GM23338 (cell line): Measurements from ENCODE around the gene TMUB1. TPM values are rescaled to one million over a fixed set of nuclear protein-coding genes. Genes with fewer than 3 reads are reported as not detected.

Source experiments
- ATAC-seq: fragments of 200-7000 bp; cut with Tn5 transposase; 3 replicates; pipeline ENCODE4 v1.9.1; 2020
- DNase-seq: peaks from one replicate; pipeline ENCODE4 v3.0.0-alpha.2; 2015; ENCODE audit warnings: low spot score
- H2AFZ ChIP-seq: fragments of 200-600 bp; sonication (generic); 2 replicates; pipeline ENCODE4 v1.8.0; 2016; ENCODE audit warnings: antibody characterized with exemption, mild to moderate bottlenecking, moderate library complexity
- H3F3A ChIP-seq: fragments of 200-600 bp; sonication (generic); replicated peaks from 2 replicates; pipeline ENCODE4 v1.8.0; 2017; ENCODE audit warnings: antibody characterized with exemption, mixed run types, low read depth
- H3K27ac ChIP-seq: fragments of 200-600 bp; sonication (generic); 2 replicates; pipeline ENCODE4 v1.6.1; 2016; ENCODE audit warnings: low read depth
- H3K27me3 ChIP-seq: fragments of 200-600 bp; sonication (generic); 2 replicates; pipeline ENCODE4 v1.8.0; 2016; ENCODE audit warnings: mild to moderate bottlenecking, mixed run types, moderate library complexity; ENCODE audit not compliant: insufficient read depth
- H3K36me3 ChIP-seq: fragments of 200-600 bp; sonication (generic); 2 replicates; pipeline ENCODE4 v1.8.0; 2016; ENCODE audit warnings: mild to moderate bottlenecking; ENCODE audit not compliant: insufficient read depth
- H3K4me1 ChIP-seq: fragments of 200-600 bp; sonication (generic); 2 replicates; pipeline ENCODE4 v1.8.0; 2016; ENCODE audit warnings: mild to moderate bottlenecking, moderate library complexity; ENCODE audit not compliant: insufficient read depth
- H3K4me2 ChIP-seq: fragments of 200-600 bp; sonication (generic); 2 replicates; pipeline ENCODE4 v1.7.1; 2017; ENCODE audit warnings: mixed run types
- H3K4me3 ChIP-seq: fragments of 200-600 bp; sonication (generic); 2 replicates; pipeline ENCODE4 v1.6.1; 2016; ENCODE audit warnings: mixed run types
- H3K79me2 ChIP-seq: fragments of 200-600 bp; sonication (generic); replicated peaks from 2 replicates; pipeline ENCODE4 v1.8.0; 2017; ENCODE audit warnings: mild to moderate bottlenecking; ENCODE audit not compliant: insufficient read depth
- H3K9me2 ChIP-seq: fragments of 200-600 bp; sonication (generic); 2 replicates; pipeline ENCODE4 v1.8.0; 2017; ENCODE audit not compliant: insufficient read depth
- H4K20me1 ChIP-seq: fragments of 200-600 bp; sonication (generic); replicated peaks from 2 replicates; pipeline ENCODE4 v1.8.0; 2017; ENCODE audit warnings: mild to moderate bottlenecking; ENCODE audit not compliant: insufficient read depth
- H3K27ac Mint-ChIP-seq: 2 replicates; pipeline ENCODE4 v1.8.0; 2020; ENCODE audit warnings: inconsistent platforms, mild to moderate bottlenecking, moderate library complexity, mixed read lengths
- H3K27me3 Mint-ChIP-seq: 3 replicates; pipeline ENCODE4 v1.8.0; 2022; ENCODE audit warnings: low read depth, mild to moderate bottlenecking, moderate library complexity, mixed read lengths, inconsistent platforms; ENCODE audit not compliant: insufficient read depth, poor library complexity
- H3K36me3 Mint-ChIP-seq: 3 replicates; pipeline ENCODE4 v1.8.0; 2021; ENCODE audit warnings: low read depth, mild to moderate bottlenecking, inconsistent platforms, moderate library complexity, mixed read lengths
- H3K4me1 Mint-ChIP-seq: 3 replicates; pipeline ENCODE4 v1.8.0; 2020; ENCODE audit warnings: mild to moderate bottlenecking, inconsistent platforms, mixed read lengths
- H3K4me3 Mint-ChIP-seq: 3 replicates; pipeline ENCODE4 v1.8.0; 2021; ENCODE audit warnings: moderate library complexity, mild to moderate bottlenecking, inconsistent platforms, mixed read lengths
- H3K9me3 Mint-ChIP-seq: 3 replicates; pipeline ENCODE4 v1.8.0; 2020; ENCODE audit warnings: moderate library complexity, mild to moderate bottlenecking, inconsistent platforms, mixed read lengths
- JUNB ChIP-seq: IDR thresholded peaks from one replicate; pipeline ENCODE4 v1.6.1; 2016; ENCODE audit warnings: antibody characterized with exemption; ENCODE audit not compliant: unreplicated experiment
- NANOG ChIP-seq: IDR thresholded peaks from 2 replicates; pipeline ENCODE4 v1.6.1; 2016; ENCODE audit warnings: antibody characterized with exemption, borderline replicate concordance
- POLR2AphosphoS5 ChIP-seq: IDR thresholded peaks from 2 replicates; pipeline ENCODE4 v1.6.1; 2016; ENCODE audit warnings: antibody characterized with exemption, low read depth
- STAT1 ChIP-seq: IDR thresholded peaks from one replicate; pipeline ENCODE4 v1.6.1; 2016; ENCODE audit warnings: antibody characterized with exemption; ENCODE audit not compliant: unreplicated experiment
- ZNF114 ChIP-seq: fragments of 250-450 bp; sonication (Bioruptor Pico); IDR thresholded peaks from 2 replicates; pipeline ENCODE4 v1.5.0; 2020; ENCODE audit warnings: mild to moderate bottlenecking, moderate library complexity
- ZNF331 ChIP-seq: fragments of 250-450 bp; sonication (Bioruptor Pico); IDR thresholded peaks from 2 replicates; pipeline ENCODE4 v1.5.0; 2020; ENCODE audit warnings: low read depth, mild to moderate bottlenecking, moderate library complexity
- polyA plus RNA-seq: library from polyadenylated mRNA; unstranded; fragments of >200 nt; fragmentation: Nextera tagmentation; extraction: Ambion mirVana; gene quantifications from 2 replicates; pipeline ENCODE4 v1.2.1, GENCODE V29; 2016
- total RNA-seq: library from RNA; depleted of rRNA; stranded (reverse); fragments of >200 nt; shearing (Covaris generic); gene quantifications from 2 replicates; pipeline ENCODE4 v1.2.3, GENCODE V29; 2014
- TF ChIP-seq, protein P1 (sequence below): fragments of 250-450 bp; sonication (Bioruptor Pico); IDR thresholded peaks from 2 replicates; pipeline ENCODE4 v1.5.0; 2020; ENCODE audit warnings: mild to moderate bottlenecking, moderate library complexity
- TF ChIP-seq, protein P2 (sequence below), 2 experiments: fragments of 200-600 bp in 1 of 2; sonication (generic) in 1 of 2; conservative IDR thresholded peaks; 2 replicates each; pipeline versions ENCODE4 v1.5.1 to v1.6.1; 2016 to 2017; ENCODE audit warnings: antibody characterized with exemption in 2 of 2, low read depth in 2 of 2, mild to moderate bottlenecking in 2 of 2, moderate library complexity in 1 of 2

Gene TMUB1
- total and polyA plus RNA-seq, 2 experiments from 2014 or later: 47.6 to 61.1 TPM

DNA sequence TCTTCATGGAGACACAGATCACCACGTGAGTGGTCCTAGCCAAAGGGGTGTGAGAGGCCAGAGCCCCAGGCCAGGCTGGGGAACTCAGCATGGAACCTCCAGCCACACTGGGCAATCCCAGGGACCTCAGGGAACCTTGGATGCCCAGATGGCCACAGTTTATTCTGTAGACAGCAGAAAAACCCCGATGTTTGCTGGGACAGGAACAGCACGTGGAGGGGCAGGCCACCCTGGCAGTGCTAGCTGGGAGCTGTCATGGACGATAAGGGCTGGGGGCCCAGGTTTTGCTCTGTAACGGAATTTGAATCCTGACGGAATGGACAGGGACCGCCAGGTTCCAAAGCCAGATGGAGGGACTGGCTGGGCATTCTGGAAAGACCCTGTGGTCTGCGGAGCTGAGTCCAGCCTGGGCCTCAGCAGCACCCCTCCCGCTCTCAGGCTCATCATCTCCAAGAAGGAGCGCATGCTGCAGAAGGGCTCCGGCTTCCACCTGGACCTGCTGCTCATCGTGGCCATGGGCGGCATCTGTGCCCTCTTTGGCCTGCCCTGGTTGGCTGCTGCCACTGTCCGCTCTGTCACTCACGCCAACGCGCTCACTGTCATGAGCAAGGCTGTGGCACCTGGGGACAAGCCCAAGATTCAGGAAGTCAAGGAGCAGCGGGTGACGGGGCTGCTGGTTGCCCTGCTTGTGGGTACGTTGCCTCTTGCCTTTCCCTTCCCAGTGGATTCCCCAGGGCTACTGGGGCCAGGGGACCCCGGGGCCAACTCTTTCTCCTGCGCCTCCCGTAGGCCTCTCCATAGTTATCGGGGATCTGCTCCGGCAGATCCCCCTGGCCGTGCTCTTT is 8.3 kb downstream of the TMUB1 start (continued):
- TF ChIP-seq, protein P1, sequence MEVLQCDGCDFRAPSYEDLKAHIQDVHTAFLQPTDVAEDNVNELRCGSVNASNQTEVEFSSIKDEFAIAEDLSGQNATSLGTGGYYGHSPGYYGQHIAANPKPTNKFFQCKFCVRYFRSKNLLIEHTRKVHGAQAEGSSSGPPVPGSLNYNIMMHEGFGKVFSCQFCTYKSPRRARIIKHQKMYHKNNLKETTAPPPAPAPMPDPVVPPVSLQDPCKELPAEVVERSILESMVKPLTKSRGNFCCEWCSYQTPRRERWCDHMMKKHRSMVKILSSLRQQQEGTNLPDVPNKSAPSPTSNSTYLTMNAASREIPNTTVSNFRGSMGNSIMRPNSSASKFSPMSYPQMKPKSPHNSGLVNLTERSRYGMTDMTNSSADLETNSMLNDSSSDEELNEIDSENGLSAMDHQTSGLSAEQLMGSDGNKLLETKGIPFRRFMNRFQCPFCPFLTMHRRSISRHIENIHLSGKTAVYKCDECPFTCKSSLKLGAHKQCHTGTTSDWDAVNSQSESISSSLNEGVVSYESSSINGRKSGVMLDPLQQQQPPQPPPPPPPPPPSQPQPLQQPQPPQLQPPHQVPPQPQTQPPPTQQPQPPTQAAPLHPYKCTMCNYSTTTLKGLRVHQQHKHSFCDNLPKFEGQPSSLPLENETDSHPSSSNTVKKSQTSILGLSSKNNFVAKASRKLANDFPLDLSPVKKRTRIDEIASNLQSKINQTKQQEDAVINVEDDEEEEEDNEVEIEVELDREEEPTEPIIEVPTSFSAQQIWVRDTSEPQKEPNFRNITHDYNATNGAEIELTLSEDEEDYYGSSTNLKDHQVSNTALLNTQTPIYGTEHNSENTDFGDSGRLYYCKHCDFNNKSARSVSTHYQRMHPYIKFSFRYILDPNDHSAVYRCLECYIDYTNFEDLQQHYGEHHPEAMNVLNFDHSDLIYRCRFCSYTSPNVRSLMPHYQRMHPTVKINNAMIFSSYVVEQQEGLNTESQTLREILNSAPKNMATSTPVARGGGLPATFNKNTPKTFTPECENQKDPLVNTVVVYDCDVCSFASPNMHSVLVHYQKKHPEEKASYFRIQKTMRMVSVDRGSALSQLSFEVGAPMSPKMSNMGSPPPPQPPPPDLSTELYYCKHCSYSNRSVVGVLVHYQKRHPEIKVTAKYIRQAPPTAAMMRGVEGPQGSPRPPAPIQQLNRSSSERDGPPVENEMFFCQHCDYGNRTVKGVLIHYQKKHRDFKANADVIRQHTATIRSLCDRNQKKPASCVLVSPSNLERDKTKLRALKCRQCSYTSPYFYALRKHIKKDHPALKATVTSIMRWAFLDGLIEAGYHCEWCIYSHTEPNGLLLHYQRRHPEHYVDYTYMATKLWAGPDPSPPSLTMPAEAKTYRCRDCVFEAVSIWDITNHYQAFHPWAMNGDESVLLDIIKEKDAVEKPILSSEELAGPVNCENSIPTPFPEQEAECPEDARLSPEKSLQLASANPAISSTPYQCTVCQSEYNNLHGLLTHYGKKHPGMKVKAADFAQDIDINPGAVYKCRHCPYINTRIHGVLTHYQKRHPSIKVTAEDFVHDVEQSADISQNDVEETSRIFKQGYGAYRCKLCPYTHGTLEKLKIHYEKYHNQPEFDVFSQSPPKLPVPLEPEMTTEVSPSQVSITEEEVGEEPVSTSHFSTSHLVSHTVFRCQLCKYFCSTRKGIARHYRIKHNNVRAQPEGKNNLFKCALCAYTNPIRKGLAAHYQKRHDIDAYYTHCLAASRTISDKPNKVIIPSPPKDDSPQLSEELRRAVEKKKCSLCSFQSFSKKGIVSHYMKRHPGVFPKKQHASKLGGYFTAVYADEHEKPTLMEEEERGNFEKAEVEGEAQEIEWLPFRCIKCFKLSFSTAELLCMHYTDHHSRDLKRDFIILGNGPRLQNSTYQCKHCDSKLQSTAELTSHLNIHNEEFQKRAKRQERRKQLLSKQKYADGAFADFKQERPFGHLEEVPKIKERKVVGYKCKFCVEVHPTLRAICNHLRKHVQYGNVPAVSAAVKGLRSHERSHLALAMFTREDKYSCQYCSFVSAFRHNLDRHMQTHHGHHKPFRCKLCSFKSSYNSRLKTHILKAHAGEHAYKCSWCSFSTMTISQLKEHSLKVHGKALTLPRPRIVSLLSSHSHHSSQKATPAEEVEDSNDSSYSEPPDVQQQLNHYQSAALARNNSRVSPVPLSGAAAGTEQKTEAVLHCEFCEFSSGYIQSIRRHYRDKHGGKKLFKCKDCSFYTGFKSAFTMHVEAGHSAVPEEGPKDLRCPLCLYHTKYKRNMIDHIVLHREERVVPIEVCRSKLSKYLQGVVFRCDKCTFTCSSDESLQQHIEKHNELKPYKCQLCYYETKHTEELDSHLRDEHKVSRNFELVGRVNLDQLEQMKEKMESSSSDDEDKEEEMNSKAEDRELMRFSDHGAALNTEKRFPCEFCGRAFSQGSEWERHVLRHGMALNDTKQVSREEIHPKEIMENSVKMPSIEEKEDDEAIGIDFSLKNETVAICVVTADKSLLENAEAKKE (CRISPR knock-in tag): no peak
- TF ChIP-seq NANOG (no peak), JUNB (no peak), POLR2AphosphoS5 (no peak), ZNF331 (CRISPR knock-in tag) (no peak)

DNA sequence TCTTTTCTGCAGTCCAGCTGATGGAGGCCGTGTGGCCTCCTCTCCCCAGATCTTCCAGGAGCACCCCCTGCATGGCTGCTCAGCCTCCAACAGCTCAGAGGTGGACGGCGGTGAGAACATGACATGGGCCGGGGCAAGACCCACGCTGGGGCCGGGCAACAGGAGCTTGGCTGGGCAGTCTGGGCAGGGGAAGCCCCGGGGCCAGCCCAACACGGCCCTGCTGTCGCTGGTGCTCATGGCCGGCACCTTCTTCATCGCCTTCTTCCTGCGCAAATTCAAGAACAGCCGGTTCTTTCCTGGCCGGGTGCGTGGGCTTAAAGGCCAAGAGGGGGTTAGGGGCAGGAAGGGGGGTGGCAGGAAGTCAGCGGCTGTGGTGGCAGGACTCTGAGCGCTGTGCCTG is 9.3 kb downstream of the TMUB1 start:
- Histone ChIP-seq H3K27ac (no peak overlapping the region), H3K27me3 (no peaks in the 10 kb centered on the region), H3K4me2 (no peak overlapping the region), H2AFZ (no peak overlapping the region), H3K9me2 (no peaks in the 10 kb centered on the region), H4K20me1 (peaks cover 8% of the 10 kb centered on the region), H3K36me3 (peaks cover 5% of the 10 kb centered on the region; the same call in 1 of the 2 replicates), H3K79me2 (no peaks in the 10 kb centered on the region), H3K4me3 (no peak overlapping the region), H3K4me1 (peaks cover 16% of the 10 kb centered on the region), H3F3A (0 out of 2 replicates have a peak, but pooled peaks cover 10% of the 10 kb centered on the region)
- peaks cover 28% of the 10 kb centered on the region for H3K27me3 Mint-ChIP-seq
- H3K4me3 Mint-ChIP-seq: no peak overlapping the region
- ATAC-seq: no peak
- H3K36me3 Mint-ChIP-seq: peaks cover 57% of the 10 kb centered on the region
- H3K27ac Mint-ChIP-seq: no peak overlapping the region
- DNase-seq: no peak
- H3K9me3 Mint-ChIP-seq: no peaks in the 10 kb centered on the region
- peaks cover 21% of the 10 kb centered on the region for H3K4me1 Mint-ChIP-seq
- TF ChIP-seq NANOG: no peak
- TF ChIP-seq, protein P2, sequence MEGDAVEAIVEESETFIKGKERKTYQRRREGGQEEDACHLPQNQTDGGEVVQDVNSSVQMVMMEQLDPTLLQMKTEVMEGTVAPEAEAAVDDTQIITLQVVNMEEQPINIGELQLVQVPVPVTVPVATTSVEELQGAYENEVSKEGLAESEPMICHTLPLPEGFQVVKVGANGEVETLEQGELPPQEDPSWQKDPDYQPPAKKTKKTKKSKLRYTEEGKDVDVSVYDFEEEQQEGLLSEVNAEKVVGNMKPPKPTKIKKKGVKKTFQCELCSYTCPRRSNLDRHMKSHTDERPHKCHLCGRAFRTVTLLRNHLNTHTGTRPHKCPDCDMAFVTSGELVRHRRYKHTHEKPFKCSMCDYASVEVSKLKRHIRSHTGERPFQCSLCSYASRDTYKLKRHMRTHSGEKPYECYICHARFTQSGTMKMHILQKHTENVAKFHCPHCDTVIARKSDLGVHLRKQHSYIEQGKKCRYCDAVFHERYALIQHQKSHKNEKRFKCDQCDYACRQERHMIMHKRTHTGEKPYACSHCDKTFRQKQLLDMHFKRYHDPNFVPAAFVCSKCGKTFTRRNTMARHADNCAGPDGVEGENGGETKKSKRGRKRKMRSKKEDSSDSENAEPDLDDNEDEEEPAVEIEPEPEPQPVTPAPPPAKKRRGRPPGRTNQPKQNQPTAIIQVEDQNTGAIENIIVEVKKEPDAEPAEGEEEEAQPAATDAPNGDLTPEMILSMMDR (conservative IDR thresholded peaks at IDR 0.05; ENCODE audit: low read depth in 2 of 2): no peak
- TF ChIP-seq POLR2AphosphoS5: no peak
- TF ChIP-seq ZNF114 (CRISPR knock-in tag): no peak
- TF ChIP-seq STAT1: no peak
